ENCODE results near the gene CRISP1.
"Not testable (repeated sequence)": the region's sequence is repeated elsewhere in the genome, so short reads cannot be mapped to it uniquely, and the experiment has no call there.

The CRISP1 gene

GRCh38 chr6:49866485-49866943, at the start of gene CRISP1:
TSS of gene CRISP1 (minus strand) at chr6:49866535. CDS start at chr6:49857400, 9,135 bp downstream.
- no peak for DNase-seq
- in situ Hi-C loops (cut with MboI; ENCODE audit: low pct_unique_long_range_greater_than_20kb, low sequenced_read_pairs): no loop called here

- in situ Hi-C loops (cut with MboI; ENCODE audit: low pct_unique_long_range_greater_than_20kb, low sequenced_read_pairs): no loop called here
- DNase-seq: no peak
Measured at GRCh38 chr6:49915035-49915434, 48.7 kb upstream of the CRISP1 start.

GRCh38 chr6:49913636-49914375, 47.5 kb upstream of the CRISP1 start:
- no peak for DNase-seq
- in situ Hi-C loops (cut with MboI; ENCODE audit: low pct_unique_long_range_greater_than_20kb, low sequenced_read_pairs): no loop called here

- DNase-seq: no peak
- in situ Hi-C loops (cut with MboI; ENCODE audit: low pct_unique_long_range_greater_than_20kb, low sequenced_read_pairs): no loop called here
Measured at GRCh38 chr6:49912196-49912595, 45.9 kb upstream of the CRISP1 start.

- in situ Hi-C loops (cut with MboI; ENCODE audit: low pct_unique_long_range_greater_than_20kb, low sequenced_read_pairs): no loop called here
- no peak for DNase-seq
Measured at GRCh38 chr6:49911252-49911651, 44.9 kb upstream of the CRISP1 start.

GRCh38 chr6:49909563-49909962, 43.2 kb upstream of the CRISP1 start:
- in situ Hi-C loops (cut with MboI; ENCODE audit: low pct_unique_long_range_greater_than_20kb, low sequenced_read_pairs): no loop called here
- no peak for DNase-seq

GRCh38 chr6:49906526-49906925, 40.2 kb upstream of the CRISP1 start:
- in situ Hi-C loops (cut with MboI; ENCODE audit: low pct_unique_long_range_greater_than_20kb, low sequenced_read_pairs): no loop called here
- DNase-seq: no peak

- DNase-seq: no peak
- in situ Hi-C loops (cut with MboI; ENCODE audit: low pct_unique_long_range_greater_than_20kb, low sequenced_read_pairs): no loop called here
Measured at GRCh38 chr6:49905296-49905695, 39.0 kb upstream of the CRISP1 start.

- DNase-seq: no peak
- in situ Hi-C loops (cut with MboI; ENCODE audit: low pct_unique_long_range_greater_than_20kb, low sequenced_read_pairs): no loop called here
Measured at GRCh38 chr6:49902856-49903255, 36.5 kb upstream of the CRISP1 start.

- no peak for DNase-seq
- in situ Hi-C loops (cut with MboI; ENCODE audit: low pct_unique_long_range_greater_than_20kb, low sequenced_read_pairs): no loop called here
Measured at GRCh38 chr6:49898904-49899566, 32.7 kb upstream of the CRISP1 start.

GRCh38 chr6:49895553-49895952, 29.2 kb upstream of the CRISP1 start:
- DNase-seq; in situ Hi-C loops (cut with MboI; ENCODE audit: low pct_unique_long_range_greater_than_20kb, low sequenced_read_pairs): not testable (repeated sequence)

GRCh38 chr6:49892280-49892679, 25.9 kb upstream of the CRISP1 start:
- DNase-seq: no peak
- in situ Hi-C loops (cut with MboI; ENCODE audit: low pct_unique_long_range_greater_than_20kb, low sequenced_read_pairs): no loop called here

GRCh38 chr6:49890988-49891387, 24.7 kb upstream of the CRISP1 start:
- in situ Hi-C loops (cut with MboI; ENCODE audit: low pct_unique_long_range_greater_than_20kb, low sequenced_read_pairs): no loop called here
- DNase-seq: no peak

- DNase-seq: peak; percentile 25
- in situ Hi-C loops (cut with MboI; ENCODE audit: low pct_unique_long_range_greater_than_20kb, low sequenced_read_pairs): no loop called here
Measured at GRCh38 chr6:49888742-49889431, 22.6 kb upstream of the CRISP1 start.

- DNase-seq: no peak
- in situ Hi-C loops (cut with MboI; ENCODE audit: low pct_unique_long_range_greater_than_20kb, low sequenced_read_pairs): no loop called here
Measured at GRCh38 chr6:49868951-49869529, 2.7 kb upstream of the CRISP1 start.

- in situ Hi-C loops (cut with MboI; ENCODE audit: low pct_unique_long_range_greater_than_20kb, low sequenced_read_pairs): no loop called here
- no peak for DNase-seq
Measured at GRCh38 chr6:49856282-49856681, 10.1 kb downstream of the CRISP1 start.

GRCh38 chr6:49855221-49855620, 11.1 kb downstream of the CRISP1 start:
- in situ Hi-C loops (cut with MboI; ENCODE audit: low pct_unique_long_range_greater_than_20kb, low sequenced_read_pairs): no loop called here
- peak; percentile 21 for DNase-seq

GRCh38 chr6:49852975-49853374, 13.4 kb downstream of the CRISP1 start:
- in situ Hi-C loops (cut with MboI; ENCODE audit: low pct_unique_long_range_greater_than_20kb, low sequenced_read_pairs): no loop called here
- no peak for DNase-seq

- in situ Hi-C loops (cut with MboI; ENCODE audit: low pct_unique_long_range_greater_than_20kb, low sequenced_read_pairs): loop anchor here (10.0 kb wide), 1 partner anchor 235 kb away; no protein-coding TSS in a partner anchor
- peak; percentile 64 for DNase-seq
Measured at GRCh38 chr6:49849213-49849907, 17.0 kb downstream of the CRISP1 start.
